KOPT-K1 (cell line): ENCODE results near the gene LUC7L3.
A peak's percentile ranks its signal among the peaks of the same experiment; 100 is the strongest.
"Not testable (repeated sequence)": the region's sequence is repeated elsewhere in the genome, so short reads cannot be mapped to it uniquely, and the experiment has no call there.

Experiments
- H3K27ac ChIP-seq: fragments of 200-600 bp; sonication (generic); 2 replicates; pipeline ENCODE4 v1.5.1; 2016; ENCODE audit warnings: antibody characterized with exemption, mild to moderate bottlenecking, low read depth, low read length; ENCODE audit not compliant: poor library complexity, severe bottlenecking
- H3K36me3 ChIP-seq: fragments of 200-600 bp; sonication (generic); 2 replicates; pipeline ENCODE4 v1.5.1; 2017; ENCODE audit warnings: antibody characterized with exemption, mild to moderate bottlenecking, low read length, moderate library complexity; ENCODE audit not compliant: insufficient read depth
- H3K9me3 ChIP-seq: fragments of 200-600 bp; sonication (generic); 2 replicates; pipeline ENCODE4 v1.5.1; 2017; ENCODE audit warnings: antibody characterized with exemption, low read length, mild to moderate bottlenecking; ENCODE audit not compliant: insufficient read depth, poor library complexity, severe bottlenecking

The LUC7L3 gene

DNA sequence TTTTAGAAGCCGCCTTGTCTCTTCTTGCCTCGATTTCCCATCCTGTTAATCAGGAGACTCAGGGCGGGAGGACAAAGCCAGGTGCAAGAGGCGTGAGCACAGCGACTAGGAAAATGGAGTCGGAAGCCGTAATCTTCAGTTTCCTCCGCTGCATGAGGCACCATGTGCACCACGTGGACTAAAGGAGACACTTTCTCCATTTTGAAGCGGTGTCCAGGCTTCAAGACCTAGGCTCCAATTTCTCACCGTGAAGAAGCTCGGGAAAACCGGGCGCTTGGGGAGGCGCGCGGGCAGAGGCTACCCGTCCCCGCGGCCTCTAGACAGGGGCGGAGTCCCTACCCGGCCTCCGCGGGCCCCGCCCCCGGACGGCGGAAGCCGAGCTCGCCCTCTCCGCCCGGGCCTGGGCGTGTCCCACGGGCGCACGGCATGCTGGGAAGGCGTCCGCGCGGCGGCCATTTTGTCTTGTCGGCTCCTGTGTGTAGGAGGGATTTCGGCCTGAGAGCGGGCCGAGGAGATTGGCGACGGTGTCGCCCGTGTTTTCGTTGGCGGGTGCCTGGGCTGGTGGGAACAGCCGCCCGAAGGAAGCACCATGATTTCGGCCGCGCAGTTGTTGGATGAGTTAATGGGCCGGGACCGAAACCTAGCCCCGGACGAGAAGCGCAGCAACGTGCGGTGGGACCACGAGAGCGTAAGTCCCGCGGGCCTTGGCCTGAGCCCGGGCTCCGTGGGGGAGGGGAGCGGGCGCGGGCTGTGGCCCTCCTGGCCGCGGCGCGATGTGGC lies at the start of gene LUC7L3:
LUC7L3 (plus strand) TSS at position 460 of the 780 bp plus-strand sequence; CDS start at position 590, 130 bp downstream.
- Histone ChIP-seq H3K9me3 (no peaks in the 10 kb centered on the region), H3K36me3 (peaks cover 19% of the 10 kb centered on the region), H3K27ac (peak within 1 kb of the TSS; percentile 94)

DNA sequence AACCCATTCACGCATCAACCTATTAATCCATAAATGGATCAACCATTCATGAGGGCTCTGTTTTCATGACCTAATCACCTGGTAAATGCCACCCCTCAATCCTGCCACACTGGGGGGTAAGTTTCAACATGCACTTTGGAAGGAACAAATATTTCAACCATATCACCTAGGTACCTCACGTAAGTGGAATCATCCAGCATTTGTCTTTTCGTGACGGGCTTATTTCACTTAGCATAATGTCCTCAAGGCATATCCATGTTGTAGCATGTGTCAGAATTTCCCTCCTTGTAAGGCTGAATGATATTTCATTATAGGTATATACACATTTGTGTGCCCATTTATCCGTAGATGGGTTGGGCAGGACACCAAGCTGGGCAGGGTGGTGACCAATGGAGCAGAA lies 47.3 kb upstream of the LUC7L3 start:
- Histone ChIP-seq H3K36me3 (no peaks in the 10 kb centered on the region), H3K9me3 (no peaks in the 10 kb centered on the region), H3K27ac (no peak overlapping the region)

GRCh38 chr17:50672831-50673551 lies 46.4 kb upstream of the LUC7L3 start:
- H3K36me3 ChIP-seq, result no peaks in the 10 kb centered on the region

DNA sequence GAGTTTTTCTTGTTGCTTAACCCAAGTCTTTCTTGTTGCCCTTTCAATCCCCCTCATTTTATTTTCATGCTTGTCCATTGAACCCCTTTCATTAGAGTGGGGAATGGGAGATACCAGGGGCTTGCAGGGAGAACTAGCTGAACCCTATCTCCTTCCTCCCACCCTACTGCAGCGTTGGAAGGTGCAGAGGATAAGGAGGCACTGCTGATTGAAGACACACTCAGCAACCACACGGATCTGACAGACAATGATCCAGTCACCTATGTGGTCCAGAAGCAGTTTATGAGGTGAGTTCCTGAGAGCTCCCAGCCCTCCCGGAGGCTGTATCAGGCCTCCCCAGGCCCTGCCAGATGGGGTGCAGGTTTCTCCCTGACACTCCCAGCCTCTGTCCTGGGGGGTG lies 44.2 kb upstream of the LUC7L3 start:
- Histone ChIP-seq H3K36me3 (no peaks in the 10 kb centered on the region), H3K27ac (no peak overlapping the region), H3K9me3 (no peaks in the 10 kb centered on the region)

More at GRCh38 chr17:50672831-50673551, 46.4 kb upstream of the LUC7L3 start:
- no peaks in the 10 kb centered on the region for H3K9me3 ChIP-seq
- H3K27ac ChIP-seq, result no peak overlapping the region

- Histone ChIP-seq H3K9me3 (no peaks in the 10 kb centered on the region), H3K27ac (no peak overlapping the region), H3K36me3 (no peaks in the 10 kb centered on the region)
Measured at GRCh38 chr17:50675627-50676026, 43.8 kb upstream of the LUC7L3 start.

GRCh38 chr17:50676065-50676975 lies 43.1 kb upstream of the LUC7L3 start:
- no peak overlapping the region for H3K27ac ChIP-seq

GRCh38 chr17:50677851-50678375 lies 41.5 kb upstream of the LUC7L3 start:
- Histone ChIP-seq H3K36me3 (no peaks in the 10 kb centered on the region), H3K9me3 (no peaks in the 10 kb centered on the region), H3K27ac (no peak overlapping the region)

More at GRCh38 chr17:50676065-50676975, 43.1 kb upstream of the LUC7L3 start:
- no peaks in the 10 kb centered on the region for H3K9me3 ChIP-seq
- H3K36me3 ChIP-seq, result no peaks in the 10 kb centered on the region

DNA sequence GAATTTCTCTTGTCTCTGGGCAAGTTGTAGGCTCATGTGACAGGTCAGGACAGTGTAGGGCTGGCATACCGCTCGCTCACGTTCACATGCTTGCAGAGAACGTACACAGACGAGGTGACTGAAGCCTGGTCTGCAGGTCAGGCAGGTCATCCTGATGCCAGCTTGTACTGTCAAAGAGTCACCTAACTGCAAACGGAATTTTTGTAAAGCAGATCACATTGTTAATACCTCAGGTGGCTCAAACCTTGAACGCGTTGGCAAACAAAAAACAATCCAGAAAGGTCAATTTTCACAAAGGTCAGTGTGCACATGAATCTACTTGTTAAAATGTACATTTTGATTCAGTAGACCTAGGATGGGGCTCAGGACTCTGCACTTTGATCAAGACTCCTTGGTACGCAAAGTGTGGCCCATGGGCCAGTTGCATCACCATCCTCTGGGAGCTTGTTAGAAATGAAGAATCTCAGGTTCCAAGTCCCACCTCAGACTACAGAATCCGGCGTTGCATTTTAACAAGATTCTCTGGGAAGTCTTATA lies 40.3 kb upstream of the LUC7L3 start:
- H3K36me3 ChIP-seq, result no peaks in the 10 kb centered on the region

DNA sequence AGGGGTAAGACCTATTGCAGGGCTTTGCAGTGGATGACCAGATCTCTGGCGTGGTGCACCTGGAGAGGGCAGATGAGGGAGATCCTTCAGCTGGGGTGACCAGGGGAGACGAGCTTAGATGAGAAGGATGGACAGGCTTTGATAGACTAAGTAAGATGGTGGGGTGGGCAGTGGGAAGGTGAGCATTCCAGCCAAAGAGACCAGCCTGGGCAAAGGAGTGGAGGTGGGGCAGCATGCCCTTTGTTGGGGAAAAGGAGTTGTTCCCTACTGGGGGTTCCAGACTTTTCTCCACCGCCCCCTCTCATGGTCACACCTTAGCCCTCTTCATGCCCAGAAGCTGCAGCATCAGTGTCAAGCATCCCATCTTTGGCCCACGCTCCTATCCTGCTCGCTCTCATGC lies 39.3 kb upstream of the LUC7L3 start:
- no peaks in the 10 kb centered on the region for H3K36me3 ChIP-seq
- no peak overlapping the region for H3K27ac ChIP-seq
- H3K9me3 ChIP-seq, result no peaks in the 10 kb centered on the region

More for the DNA sequence above, 40.3 kb upstream of the LUC7L3 start:
- H3K9me3 ChIP-seq, result no peaks in the 10 kb centered on the region
- H3K27ac ChIP-seq, result no peak overlapping the region

GRCh38 chr17:50680543-50681262 lies 38.7 kb upstream of the LUC7L3 start:
- H3K9me3 ChIP-seq, H3K27ac ChIP-seq, H3K36me3 ChIP-seq: not testable (repeated sequence)

DNA sequence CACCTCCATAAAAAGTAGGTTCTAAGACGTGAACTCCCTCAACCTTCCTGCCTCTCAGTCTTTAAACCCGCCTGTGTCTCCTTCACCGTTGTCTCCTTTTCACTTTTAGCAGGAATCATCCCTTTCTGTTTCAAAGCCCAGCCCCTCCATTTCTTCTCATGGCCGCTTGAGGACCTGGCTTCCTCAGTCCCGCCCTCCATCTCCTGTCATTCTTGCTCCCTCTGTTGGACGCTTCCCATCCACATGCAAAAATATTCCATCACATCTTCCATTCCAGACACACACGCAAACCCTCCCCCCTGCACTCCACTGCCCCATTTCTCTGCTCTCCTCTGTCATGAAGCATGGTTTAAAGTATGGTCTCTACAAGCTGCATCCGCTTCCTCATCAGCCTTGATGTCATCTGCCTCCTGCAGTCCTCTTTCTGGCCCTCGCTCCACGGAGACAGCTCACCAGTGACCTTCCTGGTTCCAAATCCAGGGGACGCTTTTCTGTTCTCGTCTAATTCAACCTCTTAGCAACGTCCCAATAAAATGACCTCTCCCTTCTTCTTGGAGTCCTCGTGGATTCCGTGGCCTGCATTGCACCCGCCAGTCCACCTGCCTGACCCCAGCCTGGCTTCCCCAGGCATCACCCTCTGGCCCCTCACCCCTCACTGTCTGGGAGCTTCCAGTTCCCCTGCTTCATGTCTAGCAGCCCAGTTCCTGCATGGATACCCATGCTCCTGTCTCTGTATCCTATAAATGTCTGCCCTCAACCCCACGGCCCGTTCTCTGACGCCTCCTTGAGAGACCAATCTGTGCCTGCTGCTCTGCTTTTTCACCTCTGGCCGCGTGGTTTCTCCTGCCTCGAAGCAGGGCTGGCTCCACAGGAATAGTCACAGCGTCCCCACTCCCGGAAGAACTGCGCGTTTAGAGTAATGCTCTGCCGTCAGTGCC lies 37.9 kb upstream of the LUC7L3 start:
- Histone ChIP-seq H3K9me3 (no peaks in the 10 kb centered on the region), H3K27ac (no peak overlapping the region), H3K36me3 (no peaks in the 10 kb centered on the region)

- Histone ChIP-seq H3K27ac (no peak overlapping the region), H3K36me3 (no peaks in the 10 kb centered on the region), H3K9me3 (no peaks in the 10 kb centered on the region)
Measured at GRCh38 chr17:50682441-50682840, 37.0 kb upstream of the LUC7L3 start.

DNA sequence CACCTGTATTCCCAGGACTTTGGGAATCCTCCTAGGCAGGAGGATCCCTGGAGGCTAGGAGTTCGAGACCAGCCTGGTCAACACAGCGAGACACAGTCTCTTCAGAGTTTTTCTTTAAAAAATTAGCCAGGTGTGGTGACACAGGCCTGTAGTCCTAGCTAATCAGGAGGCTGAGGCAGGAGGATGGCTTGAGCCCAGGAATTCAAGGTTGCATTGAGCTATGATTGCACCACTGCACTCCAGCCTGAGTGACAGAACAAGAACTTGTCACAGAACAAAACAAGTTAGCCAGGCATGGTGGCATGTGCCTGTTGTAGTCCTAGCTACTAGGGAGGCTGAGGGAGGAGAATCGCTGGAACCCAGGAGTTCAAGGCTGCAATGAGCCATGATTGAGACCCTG lies 36.5 kb upstream of the LUC7L3 start:
- Histone ChIP-seq H3K9me3 (no peaks in the 10 kb centered on the region), H3K36me3 (no peaks in the 10 kb centered on the region), H3K27ac (no peak overlapping the region)
